Activated T-cell treated with anti-CD3 and anti-CD28 coated beads for 48 hours (primary cell): ENCODE results near the gene KRTAP2-4.
"Not testable (repeated sequence)": the region's sequence is repeated elsewhere in the genome, so short reads cannot be mapped to it uniquely, and the experiment has no call there.

Experiments used
- DNase-seq: peaks from one replicate; pipeline ENCODE4 v3.0.0-alpha.2; 2020; ENCODE audit warnings: low read depth

Gene KRTAP2-4

GRCh38 chr17:41065829-41066624, at the start of gene KRTAP2-4:
Gene KRTAP2-4 (minus strand): TSS chr17:41065879. CDS start chr17:41065845, 34 bp downstream.
- DNase-seq: no peak

GRCh38 chr17:41111151-41111885, 45.6 kb upstream of the KRTAP2-4 start:
- DNase-seq: no peak

- not testable (repeated sequence) for DNase-seq
Observed at GRCh38 chr17:41108728-41109386, 43.2 kb upstream of the KRTAP2-4 start.

GRCh38 chr17:41107941-41108450, 42.3 kb upstream of the KRTAP2-4 start:
- DNase-seq: no peak

GRCh38 chr17:41105347-41105746, 39.7 kb upstream of the KRTAP2-4 start, which contains the start of gene KRTAP4-9:
Gene KRTAP4-9 (plus strand): TSS chr17:41105389. CDS start chr17:41105389, 0 bp downstream.
- not testable (repeated sequence) for DNase-seq

- not testable (repeated sequence) for DNase-seq
Observed at GRCh38 chr17:41104386-41105038, 38.8 kb upstream of the KRTAP2-4 start.

GRCh38 chr17:41103896-41104295, 38.2 kb upstream of the KRTAP2-4 start:
- DNase-seq: no peak

GRCh38 chr17:41101586-41102259, 36.0 kb upstream of the KRTAP2-4 start, which contains the start of gene KRTAP4-16:
Gene KRTAP4-16 (minus strand): TSS chr17:41102209. CDS start chr17:41102209, 0 bp downstream.
- DNase-seq: no peak

GRCh38 chr17:41099682-41100480, 34.2 kb upstream of the KRTAP2-4 start:
- DNase-seq: not testable (repeated sequence)

GRCh38 chr17:41098481-41098880, 32.8 kb upstream of the KRTAP2-4 start:
- DNase-seq: no peak

- no peak for DNase-seq
Observed at GRCh38 chr17:41098042-41098441, 32.4 kb upstream of the KRTAP2-4 start, which contains the start of gene KRTAP4-8. Gene KRTAP4-8 (minus strand): TSS chr17:41098142. CDS start chr17:41098084, 58 bp downstream.

- no peak for DNase-seq
Observed at GRCh38 chr17:41096055-41096454, 30.4 kb upstream of the KRTAP2-4 start.

- DNase-seq: not testable (repeated sequence)
Observed at GRCh38 chr17:41088760-41089352, 23.2 kb upstream of the KRTAP2-4 start.

- not testable (repeated sequence) for DNase-seq
Observed at GRCh38 chr17:41084100-41084856, 18.6 kb upstream of the KRTAP2-4 start, which contains the start of gene KRTAP4-7. Gene KRTAP4-7 (plus strand): TSS chr17:41084150. CDS start chr17:41084207, 57 bp downstream.

- DNase-seq: not testable (repeated sequence)
Observed at GRCh38 chr17:41083427-41083826, 17.7 kb upstream of the KRTAP2-4 start.

- no peak for DNase-seq
Observed at GRCh38 chr17:41082626-41083025, 16.9 kb upstream of the KRTAP2-4 start.

GRCh38 chr17:41076788-41077187, 11.1 kb upstream of the KRTAP2-4 start:
- DNase-seq: no peak

GRCh38 chr17:41073676-41074075, 8.0 kb upstream of the KRTAP2-4 start:
- DNase-seq: no peak
